GM19193 (cell line): ENCODE data around the gene A1CF.

Source experiments
- POLR2A ChIP-seq: IDR thresholded peaks from 4 replicates; pipeline ENCODE4 v1.6.1; 2011; ENCODE audit not compliant: insufficient read depth, insufficient read length; ENCODE audit errors: extremely low read depth

Gene A1CF

DNA sequence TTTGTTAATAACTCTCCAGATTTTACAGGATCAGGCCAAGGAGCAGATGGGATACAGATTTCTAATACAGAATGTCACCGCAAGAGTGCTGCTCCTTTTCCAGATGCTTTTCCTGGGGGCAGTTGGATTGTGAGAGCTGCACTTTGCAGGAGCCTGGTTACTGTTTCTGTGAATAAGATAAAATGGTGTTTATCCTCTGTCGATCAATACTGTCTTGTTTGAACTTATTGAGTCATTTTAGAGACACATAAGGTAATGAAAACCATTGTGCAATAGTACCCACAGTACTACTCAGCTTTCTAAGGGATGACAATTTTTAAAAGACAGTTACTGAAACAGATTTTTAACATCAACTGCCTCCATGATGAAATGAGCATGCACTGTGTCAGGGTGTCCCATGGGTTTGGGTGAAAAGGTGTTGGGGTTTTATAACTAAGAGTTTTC is 2.9 kb downstream of the A1CF start:
- TF ChIP-seq POLR2A: no peak

DNA sequence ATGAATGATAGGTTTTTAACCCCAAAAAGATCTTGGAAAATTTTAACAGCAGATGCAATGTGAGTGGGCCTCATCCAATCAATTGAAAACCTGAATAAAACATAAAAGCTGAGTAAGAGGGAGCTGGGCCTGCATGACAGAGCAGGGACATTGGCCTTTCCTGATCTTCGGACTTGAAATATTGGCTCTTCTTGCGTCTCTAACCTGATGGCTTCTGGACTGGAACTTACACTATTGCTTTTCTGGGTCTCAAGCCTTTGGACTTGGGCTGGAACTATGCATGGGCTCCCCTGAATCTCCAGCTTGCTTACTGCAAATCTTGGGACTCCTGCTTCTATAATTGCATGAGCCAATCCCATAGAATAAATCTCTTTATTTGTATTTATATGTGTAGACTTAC is 9.0 kb downstream of the A1CF start:
- no peak for TF ChIP-seq POLR2A

DNA sequence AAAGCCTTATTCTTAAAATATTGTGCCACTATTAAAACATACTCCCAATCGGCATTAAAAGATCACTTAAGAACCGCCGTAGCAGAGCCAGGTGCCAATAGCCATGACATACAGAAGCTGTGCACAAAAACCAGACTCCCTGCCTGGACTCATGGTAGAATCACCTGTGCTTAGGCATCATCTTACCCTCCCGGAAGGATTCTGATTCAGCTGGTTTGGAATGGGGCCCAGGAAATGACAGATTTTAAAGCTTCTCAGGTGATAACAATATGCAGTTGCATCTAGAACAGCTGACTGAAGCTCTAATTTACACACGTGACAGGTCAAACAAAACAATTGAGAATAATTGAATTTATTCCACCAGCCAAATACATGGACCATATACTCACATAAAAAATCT is 10.7 kb downstream of the A1CF start:
- TF ChIP-seq POLR2A: no peak

DNA sequence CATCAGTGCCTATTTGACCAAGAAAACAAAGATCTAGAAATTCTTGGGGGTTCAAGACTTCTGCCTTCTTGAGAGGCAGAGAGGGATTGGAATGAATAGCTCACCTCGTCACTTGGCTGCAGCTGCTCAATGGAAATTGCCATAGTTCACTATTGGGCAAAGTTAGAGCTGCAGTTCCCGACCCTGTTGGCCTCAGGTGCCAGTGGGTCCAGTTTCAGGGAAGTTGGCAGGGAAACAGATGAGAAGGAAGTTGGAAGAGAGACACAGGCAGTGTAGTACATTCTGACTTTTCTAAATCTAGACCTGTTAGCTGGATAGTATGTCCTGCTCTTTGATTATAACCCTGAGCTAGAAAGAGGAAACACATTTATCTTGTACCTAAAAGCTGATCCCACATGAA is 19.1 kb downstream of the A1CF start:
- TF ChIP-seq POLR2A: no peak

DNA sequence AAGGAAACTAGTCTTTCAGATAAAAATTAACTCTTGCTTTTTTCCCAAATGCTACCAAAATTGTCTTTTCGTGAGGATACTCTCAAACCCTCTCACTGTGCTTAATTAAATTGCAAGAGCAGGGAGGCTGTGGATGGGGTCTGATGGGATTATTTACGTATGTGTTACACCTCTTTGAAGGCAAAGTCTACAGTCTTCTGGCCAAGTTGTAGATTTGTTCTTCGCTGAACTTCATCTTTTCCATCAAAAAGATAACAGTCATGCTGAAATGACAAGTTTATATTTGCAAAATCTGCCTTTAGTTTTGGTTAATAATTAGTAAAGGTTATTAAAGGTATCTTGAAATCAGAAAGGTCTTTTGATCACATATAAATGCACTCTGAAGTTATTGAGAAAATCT is 22.7 kb downstream of the A1CF start:
- no peak for TF ChIP-seq POLR2A

DNA sequence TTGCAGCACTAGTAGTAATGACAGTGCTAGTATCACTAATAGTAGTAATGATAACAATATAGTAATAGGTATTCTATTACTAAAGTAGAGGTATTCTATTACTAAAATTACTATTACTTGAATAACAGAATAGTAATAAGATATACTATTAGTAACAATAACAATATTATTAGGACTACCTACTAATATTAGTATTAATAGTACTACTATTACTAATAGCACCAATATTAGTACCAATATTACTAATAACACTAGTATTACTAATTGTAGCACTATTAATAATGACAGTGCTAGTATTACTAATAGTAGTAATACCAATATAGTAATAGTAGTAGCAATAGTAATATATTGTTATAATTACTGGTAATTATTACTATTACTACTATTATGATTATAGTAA is 24.1 kb downstream of the A1CF start:
- no peak for TF ChIP-seq POLR2A

DNA sequence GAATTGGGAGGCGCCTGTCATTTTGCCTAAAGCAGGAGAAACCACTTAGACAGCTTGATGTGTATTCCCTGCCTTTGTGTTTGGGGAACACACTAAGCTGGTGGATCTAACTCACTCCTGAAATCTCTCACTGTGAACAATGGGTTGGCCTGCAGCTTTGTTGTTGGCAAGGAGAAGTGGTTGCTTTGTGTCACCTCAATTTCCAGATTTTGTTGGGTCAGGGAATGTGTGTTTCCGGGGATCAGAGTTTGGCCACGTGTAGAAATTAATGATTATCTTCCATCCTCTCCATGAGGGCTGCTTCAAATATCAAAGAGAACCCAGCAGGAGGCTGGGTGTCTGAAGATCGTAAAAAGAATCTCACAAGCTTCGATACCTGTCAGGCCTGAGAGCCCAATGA is 27.8 kb downstream of the A1CF start:
- TF ChIP-seq POLR2A: no peak

DNA sequence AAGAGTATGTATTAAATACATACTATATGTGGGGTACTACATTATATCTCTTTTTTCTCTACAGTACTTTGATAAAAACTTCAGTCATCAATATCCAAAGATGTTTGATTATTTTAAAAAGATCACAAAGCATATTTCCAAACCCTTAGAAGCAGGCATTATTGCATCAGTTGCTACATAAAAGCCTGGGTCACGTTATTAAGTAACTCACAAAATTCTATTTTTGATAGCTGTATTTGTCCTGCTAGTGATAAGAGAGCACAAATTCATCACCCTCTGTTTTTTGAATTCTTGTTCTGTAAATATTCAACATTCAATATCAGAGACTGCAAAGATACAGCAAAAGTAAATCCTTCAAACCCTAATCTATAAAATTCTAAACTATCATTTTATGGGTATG is 30.0 kb downstream of the A1CF start:
- no peak for TF ChIP-seq POLR2A

DNA sequence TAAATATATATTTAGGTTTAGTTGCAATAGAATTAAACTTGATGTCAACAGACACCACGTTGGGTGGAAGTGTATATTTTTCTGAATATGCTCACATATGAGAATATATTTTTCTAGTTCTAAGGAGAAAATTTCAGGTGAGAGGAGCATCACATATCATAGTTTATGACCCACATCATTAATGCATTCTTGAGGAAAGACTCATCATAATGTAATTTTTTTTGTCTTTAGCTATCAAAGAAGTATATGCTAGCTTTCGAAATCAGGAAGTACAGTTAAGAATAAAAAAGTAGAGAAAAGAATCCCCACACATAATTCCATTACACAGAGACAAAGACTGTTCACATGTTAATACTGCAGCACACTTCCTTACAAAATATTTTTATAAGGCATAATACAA is 30.4 kb downstream of the A1CF start:
- no peak for TF ChIP-seq POLR2A

DNA sequence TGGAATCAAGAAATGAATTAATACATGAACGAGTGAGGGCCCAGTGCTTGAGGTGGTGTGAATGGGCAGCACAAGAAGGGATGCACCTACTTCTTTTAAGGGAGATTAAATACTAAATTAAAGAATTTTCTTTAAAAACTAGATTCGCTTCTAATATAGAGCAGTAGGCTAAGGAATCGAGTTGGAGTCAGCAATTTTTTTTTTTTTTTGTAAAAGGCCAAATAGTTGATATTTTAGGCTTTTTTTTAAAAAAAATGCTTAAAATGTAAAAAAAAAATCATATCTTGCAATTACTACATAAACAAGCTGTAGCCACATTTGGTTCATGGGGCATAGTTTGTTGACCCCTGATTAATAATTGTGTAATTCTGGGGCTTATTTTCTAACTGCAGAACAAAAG is 31.9 kb downstream of the A1CF start:
- no peak for TF ChIP-seq POLR2A

DNA sequence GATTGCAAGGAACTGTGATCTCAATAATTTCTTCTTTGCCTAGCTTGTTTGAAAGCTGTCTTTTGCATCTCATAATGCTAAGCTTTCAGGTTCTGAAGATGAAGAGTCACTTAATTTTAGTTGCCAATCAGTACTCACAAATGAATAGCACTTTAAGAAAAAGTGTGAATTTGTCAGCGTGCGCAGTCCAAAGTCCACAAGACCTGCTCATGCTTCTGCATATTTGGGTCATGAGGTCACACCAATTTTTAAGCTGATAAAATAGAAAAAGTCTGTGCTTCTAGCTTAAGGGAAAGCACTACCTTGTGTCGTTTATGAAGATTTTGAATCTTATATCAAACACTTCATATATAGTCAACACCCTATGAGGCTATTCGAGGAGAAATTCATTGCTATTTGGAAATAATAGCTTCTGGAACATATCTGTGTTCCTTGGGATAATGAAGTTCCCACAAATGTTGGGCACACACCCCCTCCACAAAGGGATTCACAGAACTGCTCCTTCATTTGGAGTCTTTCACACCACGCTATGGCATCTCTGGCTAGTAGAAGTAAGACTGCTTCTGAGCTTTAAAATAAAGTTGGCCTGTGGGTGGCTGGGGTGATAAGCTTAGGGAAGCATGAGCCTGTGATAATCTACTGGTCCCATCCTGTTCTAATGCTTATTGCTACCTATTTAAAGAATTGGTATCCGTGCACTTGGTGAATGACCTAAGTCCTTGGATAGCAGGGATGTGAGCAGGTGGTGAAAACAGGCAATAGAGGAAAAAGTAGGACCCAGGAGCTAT is 33.3 kb downstream of the A1CF start:
- no peak for TF ChIP-seq POLR2A

DNA sequence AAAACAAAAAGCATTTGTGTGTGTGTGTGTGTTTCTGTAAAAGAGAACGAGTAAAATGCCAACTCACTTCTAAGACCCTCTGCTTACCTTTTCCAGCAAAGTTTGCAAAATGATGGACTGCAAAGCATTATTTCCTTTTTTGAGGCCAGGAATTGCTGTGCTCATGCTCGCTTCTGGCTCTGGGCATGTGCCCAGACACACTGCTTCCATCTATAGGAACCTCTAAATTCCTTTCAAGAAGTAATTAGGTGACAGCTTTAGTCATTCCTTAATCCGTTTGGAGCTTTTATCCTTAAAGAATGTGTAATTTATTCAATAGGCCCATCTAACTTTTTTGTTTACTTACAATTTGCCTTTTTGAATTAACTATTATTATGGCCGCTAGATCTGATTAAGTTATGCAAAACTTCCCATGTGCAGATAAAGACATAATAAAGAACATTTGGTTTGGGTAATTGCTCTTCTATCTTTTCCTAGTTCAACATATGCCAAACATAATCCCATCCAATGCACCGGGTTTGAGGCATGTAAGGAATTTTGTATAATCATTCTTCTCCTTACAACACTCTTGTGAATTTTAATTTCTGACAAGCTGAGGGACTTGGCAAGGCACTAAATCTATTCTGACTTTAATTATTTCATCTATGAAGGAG is 34.7 kb downstream of the A1CF start:
- no peak for TF ChIP-seq POLR2A

DNA sequence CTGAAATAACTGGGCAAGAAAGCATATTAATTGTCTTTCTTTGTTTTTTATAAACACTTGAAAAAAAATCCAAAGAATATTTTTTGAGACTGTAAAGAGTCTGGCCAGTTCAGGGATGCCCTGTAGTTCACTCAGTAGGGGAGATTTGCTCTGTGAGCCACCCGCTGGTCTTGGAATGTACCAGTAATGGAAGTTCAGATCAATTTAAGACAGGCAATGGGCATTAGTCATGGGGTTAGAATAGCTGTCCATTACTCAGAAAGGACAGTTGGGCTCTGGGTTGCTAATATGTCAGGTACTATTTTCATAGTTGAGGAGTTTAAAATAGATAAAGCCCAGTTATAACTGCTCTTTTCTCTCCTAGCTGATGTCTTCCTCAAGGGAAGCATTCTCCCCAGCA is 38.7 kb downstream of the A1CF start:
- no peak for TF ChIP-seq POLR2A

DNA sequence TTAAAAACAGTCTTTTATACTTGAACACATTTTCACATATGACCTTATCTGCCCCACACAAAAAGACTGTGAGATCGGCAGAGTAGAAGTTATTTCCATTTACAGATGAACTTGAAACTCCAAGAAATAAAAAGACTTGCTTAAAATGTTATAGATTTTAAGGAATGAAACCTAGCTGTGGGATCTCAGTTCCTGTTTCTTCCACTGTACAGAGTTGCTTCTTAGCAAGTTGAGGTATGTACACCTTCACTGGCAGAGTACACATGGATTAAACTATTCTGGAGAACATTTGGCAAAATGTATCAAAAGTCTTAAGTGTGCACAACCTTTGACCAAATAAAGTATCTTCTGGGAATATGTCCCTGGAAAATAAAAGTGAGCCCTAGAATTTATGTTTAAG is 48.3 kb downstream of the A1CF start:
- no peak for TF ChIP-seq POLR2A

DNA sequence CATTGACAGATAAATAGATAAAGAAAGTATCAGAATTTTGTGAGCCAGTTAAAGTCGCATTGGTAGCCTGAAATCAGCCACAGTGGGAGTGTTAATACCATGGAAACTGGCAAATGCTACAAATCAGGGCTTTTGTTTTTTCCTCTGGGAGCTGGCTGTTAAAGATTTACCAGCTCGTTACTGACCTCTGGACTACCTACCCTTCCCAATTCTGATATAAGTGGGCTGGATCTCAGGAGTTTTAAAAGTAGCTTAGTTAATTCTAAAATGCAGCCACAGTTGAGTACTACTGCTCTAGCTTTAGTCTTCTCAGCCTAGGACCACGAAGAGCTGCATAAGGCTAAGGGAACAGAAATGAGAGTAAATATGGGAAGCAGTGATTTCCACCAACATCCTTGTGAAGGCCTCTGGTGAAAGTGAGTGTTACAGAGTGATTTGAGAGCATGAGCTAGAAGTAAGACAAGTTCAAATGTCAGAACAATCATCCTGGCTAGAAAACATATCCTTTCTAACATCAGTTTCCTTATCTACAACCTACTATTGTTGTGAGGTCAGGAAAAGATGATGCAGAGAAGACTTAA is 53.2 kb downstream of the A1CF start:
- TF ChIP-seq POLR2A: no peak

DNA sequence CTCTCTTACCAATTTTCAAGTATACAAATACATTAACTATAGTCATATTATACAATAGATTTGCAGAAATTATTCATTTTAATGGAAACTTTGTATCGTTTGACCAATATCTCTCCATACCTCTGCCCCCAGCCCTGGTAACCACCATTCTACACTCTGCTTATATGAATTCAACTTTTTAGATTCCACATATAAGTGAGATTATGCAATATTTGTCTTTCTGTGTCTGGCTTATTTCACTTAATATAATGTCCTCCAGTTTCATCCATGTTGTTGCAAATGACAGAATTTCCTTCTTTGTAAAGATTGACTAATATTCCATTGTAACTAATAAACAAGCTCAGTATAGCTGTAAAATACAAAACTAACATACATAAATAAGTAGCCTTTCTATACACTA is 55.4 kb downstream of the A1CF start:
- no peak for TF ChIP-seq POLR2A

DNA sequence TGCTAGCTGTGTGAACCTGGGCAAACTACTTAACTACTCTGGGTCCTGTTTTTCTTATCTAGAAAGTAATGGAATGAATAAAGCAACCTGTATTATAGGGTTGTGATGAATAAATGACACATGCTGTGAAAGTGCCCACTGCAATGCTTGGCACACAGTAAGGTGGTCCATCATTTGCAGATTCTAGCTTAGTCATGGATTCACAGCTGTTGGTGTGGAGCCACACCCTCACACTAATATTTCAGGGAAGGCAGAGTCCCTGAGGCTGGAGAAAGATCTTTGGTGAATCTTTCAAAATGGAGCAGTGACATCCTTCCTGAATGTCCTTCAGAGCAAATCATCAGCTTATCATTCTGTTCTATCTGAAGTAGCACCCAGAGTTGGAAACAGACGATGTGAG is 60.6 kb downstream of the A1CF start:
- no peak for TF ChIP-seq POLR2A

DNA sequence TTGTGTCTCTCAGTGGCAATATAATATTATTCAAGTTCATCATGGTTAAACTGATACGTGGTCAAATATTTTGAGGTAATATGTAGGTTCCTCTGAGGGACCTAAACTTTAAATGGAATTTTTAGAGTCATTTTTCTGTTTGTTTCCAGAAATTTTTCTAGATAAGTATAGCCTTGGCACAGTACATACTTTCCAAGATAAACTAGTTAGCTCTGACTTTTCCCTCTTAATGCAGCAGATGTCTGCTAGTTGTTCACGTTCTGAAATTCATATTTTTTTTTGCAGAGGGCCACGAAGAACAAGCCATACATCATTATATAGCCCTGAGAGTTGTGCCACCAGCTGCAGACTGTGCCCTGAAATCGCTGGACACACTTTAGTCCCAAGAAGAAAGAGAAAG is 61.6 kb downstream of the A1CF start:
- no peak for TF ChIP-seq POLR2A
